H1 (cell line): ENCODE measurements around the gene NLGN4X.

Experiments used
- CTCF ChIP-seq, 3 experiments: IDR thresholded peaks; 1 replicate in 2 of 3; 2 replicates in 1 of 3; pipeline versions ENCODE4 v1.5.1 to v1.6.1; 2011; ENCODE audit warnings: low read length in 3 of 3, mild to moderate bottlenecking in 3 of 3, inconsistent platforms in 2 of 3, low read depth in 1 of 3, moderate library complexity in 1 of 3; ENCODE audit not compliant: insufficient read depth in 1 of 3; ENCODE audit errors: control extremely low read depth in 1 of 3
- EGR1 ChIP-seq: IDR thresholded peaks from 2 replicates; pipeline ENCODE4 v1.6.1; 2011; ENCODE audit warnings: low read depth, low read length, borderline replicate concordance
- EZH2 ChIP-seq: fragments of 200-600 bp; sonication (generic); IDR thresholded peaks from 2 replicates; pipeline ENCODE4 v1.7.1; 2012; ENCODE audit warnings: low read depth, mild to moderate bottlenecking, moderate library complexity, low read length, inconsistent platforms; ENCODE audit not compliant: severe bottlenecking
- POLR2A ChIP-seq, 2 experiments: IDR thresholded peaks; 1 replicate in 1 of 2; 2 replicates in 1 of 2; pipeline ENCODE4 v1.6.1; 2011; ENCODE audit warnings: low read depth in 2 of 2, low read length in 2 of 2, mild to moderate bottlenecking in 2 of 2; ENCODE audit errors: control extremely low read depth in 1 of 2
- POLR2AphosphoS5 ChIP-seq: IDR thresholded peaks from 2 replicates; pipeline ENCODE4 v1.6.1; 2011; ENCODE audit warnings: low read depth, low read length
- SP1 ChIP-seq: IDR thresholded peaks from 2 replicates; pipeline ENCODE4 v1.6.1; 2011; ENCODE audit warnings: low read depth, low read length

GRCh38 chrX:5891378-5891777 lies 337.3 kb downstream of the NLGN4X start:
- no peak for TF ChIP-seq CTCF (IDR thresholded peaks at IDR 0.05; ENCODE audit: control extremely low read depth in 1 of 3, insufficient read depth in 1 of 3, low read depth in 1 of 3, low read length in 3 of 3)
- TF ChIP-seq EGR1, result no peak
- TF ChIP-seq EZH2, result no peak
- no peak for TF ChIP-seq POLR2AphosphoS5
- no peak for TF ChIP-seq SP1
- TF ChIP-seq POLR2A (IDR thresholded peaks at IDR 0.05; ENCODE audit: control extremely low read depth in 1 of 2, low read depth in 2 of 2, low read length in 2 of 2), result no peak
